CD4-positive, alpha-beta T cell (primary cell): ENCODE measurements around the gene BLID. TPM values are rescaled to one million over a fixed set of nuclear protein-coding genes. Genes with fewer than 3 reads are reported as not detected.

ENCODE experiments used
- ATAC-seq: fragments of 200-7000 bp; cut with Tn5 transposase; one replicate; pipeline ENCODE4 v1.10.0; 2022; ENCODE audit warnings: mild to moderate bottlenecking; ENCODE audit not compliant: poor library complexity
- CTCF ChIA-PET: fragments of 350-600 bp; sonication (Branson Sonifier 250); formaldehyde crosslinking; loops from one replicate; lab custom pipeline; 2021; ENCODE audit warnings: antibody characterized with exemption, inconsistent platforms; lab: Charles Lee
- POLR2A ChIA-PET: fragments of 350-600 bp; sonication (Branson Sonifier 250); formaldehyde crosslinking; loops from one replicate; lab custom pipeline; 2021; ENCODE audit warnings: antibody characterized with exemption, inconsistent platforms; lab: Charles Lee
- DNase-seq, 14 experiments: peaks; one replicate each; pipeline ENCODE4 v3.0.0-alpha.2; 2013 to 2020; ENCODE audit warnings: mixed read lengths in 2 of 14
- H3K27ac ChIP-seq, 2 donors: one replicate each; pipeline versions ENCODE4 v1.5.1 to v1.7.0; 2013; ENCODE audit warnings: low read length in 2 of 2, low read depth in 1 of 2, mild to moderate bottlenecking in 1 of 2
- H3K27me3 ChIP-seq, 2 experiments: 1 replicate in 1 of 2; 2 replicates in 1 of 2; pipeline versions ENCODE4 v1.6.1 to v1.7.0; 2013; ENCODE audit warnings: low read length in 2 of 2, control low read depth in 1 of 2, mild to moderate bottlenecking in 1 of 2, moderate library complexity in 1 of 2; ENCODE audit not compliant: insufficient read depth in 2 of 2, control insufficient read depth in 1 of 2
- H3K36me3 ChIP-seq: one replicate; pipeline ENCODE4 v1.6.1; 2013; ENCODE audit warnings: low read length, control low read depth; ENCODE audit not compliant: insufficient read depth
- H3K4me1 ChIP-seq: one replicate; pipeline ENCODE4 v1.6.1; 2013; ENCODE audit warnings: low read length, control low read depth; ENCODE audit not compliant: insufficient read depth
- H3K4me3 ChIP-seq: one replicate; pipeline ENCODE4 v1.5.1; 2013; ENCODE audit warnings: mild to moderate bottlenecking, low read length, moderate library complexity
- H3K9me3 ChIP-seq, 2 experiments: 1 replicate in 1 of 2; 2 replicates in 1 of 2; pipeline versions ENCODE4 v1.6.1 to v1.7.0; 2013; ENCODE audit warnings: low read length in 2 of 2, mild to moderate bottlenecking in 2 of 2, control low read depth in 1 of 2, moderate library complexity in 1 of 2; ENCODE audit not compliant: control insufficient read depth in 1 of 2, insufficient read depth in 1 of 2
- H3K27ac Mint-ChIP-seq: one replicate; pipeline ENCODE4 v1.8.0; 2020; ENCODE audit warnings: mixed read lengths
- H3K27me3 Mint-ChIP-seq: one replicate; pipeline ENCODE4 v1.8.0; 2021; ENCODE audit warnings: mixed read lengths
- H3K36me3 Mint-ChIP-seq: one replicate; pipeline ENCODE4 v1.8.0; 2021; ENCODE audit warnings: low read depth, mixed read lengths
- H3K4me1 Mint-ChIP-seq: one replicate; pipeline ENCODE4 v1.8.0; 2021; ENCODE audit warnings: low read depth, mixed read lengths
- H3K4me3 Mint-ChIP-seq: one replicate; pipeline ENCODE4 v1.8.0; 2020; ENCODE audit warnings: mild to moderate bottlenecking, mixed read lengths
- H3K9me3 Mint-ChIP-seq: one replicate; pipeline ENCODE4 v1.8.0; 2020; ENCODE audit warnings: mixed read lengths
- CTCF ChIP-seq: fragments of 200-600 bp; IDR thresholded peaks from one replicate; pipeline ENCODE4 v1.8.0; 2022; ENCODE audit warnings: antibody characterized with exemption, mild to moderate bottlenecking
- intact Hi-C, 2 experiments: fragments of 100-400 bp; cut with DNase I in 1 of 2; cut with micrococcal nuclease in 1 of 2; formaldehyde crosslinking; loops; one replicate each; pipeline versions ENCODE4 v1.15.1 to v1.9.0; 2023 to 2025; cut with DNase I, micrococcal nuclease
- total RNA-seq, 174 experiments: library from RNA in 2 of 174; stranded (reverse) in 2 of 174; gene quantifications; one replicate each; pipeline ENCODE4 v1.2.3 and lab custom pipeline; 2021 to 2026

BLID gene
- total RNA-seq, 2 experiments from 2014 or later: not detected

- Histone ChIP-seq H3K9me3 (no peaks in the 10 kb centered on the region), H3K4me1 (no peaks in the 10 kb centered on the region), H3K4me3 (no peak overlapping the region), H3K36me3 (no peaks in the 10 kb centered on the region), H3K27me3 (no peaks in the 10 kb centered on the region), H3K27ac (no peak overlapping the region)
- no peak for TF ChIP-seq CTCF
- intact Hi-C loops: no loop called here
- no peak for DNase-seq
- H3K9me3 Mint-ChIP-seq: no peaks in the 10 kb centered on the region
- no peak overlapping the region for H3K27ac Mint-ChIP-seq
- CTCF ChIA-PET: no interaction called here
- peaks cover 23% of the 10 kb centered on the region for H3K27me3 Mint-ChIP-seq
- H3K4me1 Mint-ChIP-seq: peaks cover 13% of the 10 kb centered on the region
- no peaks in the 10 kb centered on the region for H3K36me3 Mint-ChIP-seq
- POLR2A ChIA-PET: no interaction called here
- no peak for ATAC-seq
- no peak overlapping the region for H3K4me3 Mint-ChIP-seq
Observed at GRCh38 chr11:122153746-122154145, 37.7 kb upstream of the BLID start.

GRCh38 chr11:122150216-122151124, 34.5 kb upstream of the BLID start:
- intact Hi-C loops: no loop called here
- ChIA-PET CTCF (no interaction called here), POLR2A (no interaction called here)
- no peaks in the 10 kb centered on the region for H3K36me3 Mint-ChIP-seq
- no peaks in the 10 kb centered on the region for H3K9me3 Mint-ChIP-seq
- TF ChIP-seq CTCF: no peak
- H3K9me3 ChIP-seq: no peaks in the 10 kb centered on the region
- no peak overlapping the region for H3K27ac Mint-ChIP-seq
- no peak for ATAC-seq
- H3K4me3 Mint-ChIP-seq: no peak overlapping the region
- no peak overlapping the region for H3K27ac ChIP-seq
- no peaks in the 10 kb centered on the region for H3K4me1 ChIP-seq
- peaks cover 53% of the 10 kb centered on the region for H3K27me3 Mint-ChIP-seq
- H3K4me3 ChIP-seq: no peak overlapping the region
- H3K36me3 ChIP-seq: no peaks in the 10 kb centered on the region
- DNase-seq: no peak
- H3K27me3 ChIP-seq: no peaks in the 10 kb centered on the region
- no peaks in the 10 kb centered on the region for H3K4me1 Mint-ChIP-seq

GRCh38 chr11:122149202-122149601, 33.2 kb upstream of the BLID start:
- H3K27me3 Mint-ChIP-seq: peaks cover 59% of the 10 kb centered on the region
- no peak for TF ChIP-seq CTCF
- ChIA-PET POLR2A (no interaction called here), CTCF (no interaction called here)
- H3K27me3 ChIP-seq: no peaks in the 10 kb centered on the region
- H3K9me3 ChIP-seq: no peaks in the 10 kb centered on the region
- no peaks in the 10 kb centered on the region for H3K36me3 Mint-ChIP-seq
- intact Hi-C loops: no loop called here
- H3K4me3 ChIP-seq: no peak overlapping the region
- H3K27ac ChIP-seq: no peak overlapping the region
- no peak for ATAC-seq
- no peaks in the 10 kb centered on the region for H3K4me1 ChIP-seq
- no peaks in the 10 kb centered on the region for H3K36me3 ChIP-seq
- H3K9me3 Mint-ChIP-seq: no peaks in the 10 kb centered on the region
- no peak overlapping the region for H3K4me3 Mint-ChIP-seq
- no peaks in the 10 kb centered on the region for H3K4me1 Mint-ChIP-seq
- no peak overlapping the region for H3K27ac Mint-ChIP-seq
- DNase-seq: no peak
